ENCODE data around the gene NF1.
"Not testable (repeated sequence)": the region's sequence is repeated elsewhere in the genome, so short reads cannot be mapped to it uniquely, and the experiment has no call there.

Gene NF1, protein sequence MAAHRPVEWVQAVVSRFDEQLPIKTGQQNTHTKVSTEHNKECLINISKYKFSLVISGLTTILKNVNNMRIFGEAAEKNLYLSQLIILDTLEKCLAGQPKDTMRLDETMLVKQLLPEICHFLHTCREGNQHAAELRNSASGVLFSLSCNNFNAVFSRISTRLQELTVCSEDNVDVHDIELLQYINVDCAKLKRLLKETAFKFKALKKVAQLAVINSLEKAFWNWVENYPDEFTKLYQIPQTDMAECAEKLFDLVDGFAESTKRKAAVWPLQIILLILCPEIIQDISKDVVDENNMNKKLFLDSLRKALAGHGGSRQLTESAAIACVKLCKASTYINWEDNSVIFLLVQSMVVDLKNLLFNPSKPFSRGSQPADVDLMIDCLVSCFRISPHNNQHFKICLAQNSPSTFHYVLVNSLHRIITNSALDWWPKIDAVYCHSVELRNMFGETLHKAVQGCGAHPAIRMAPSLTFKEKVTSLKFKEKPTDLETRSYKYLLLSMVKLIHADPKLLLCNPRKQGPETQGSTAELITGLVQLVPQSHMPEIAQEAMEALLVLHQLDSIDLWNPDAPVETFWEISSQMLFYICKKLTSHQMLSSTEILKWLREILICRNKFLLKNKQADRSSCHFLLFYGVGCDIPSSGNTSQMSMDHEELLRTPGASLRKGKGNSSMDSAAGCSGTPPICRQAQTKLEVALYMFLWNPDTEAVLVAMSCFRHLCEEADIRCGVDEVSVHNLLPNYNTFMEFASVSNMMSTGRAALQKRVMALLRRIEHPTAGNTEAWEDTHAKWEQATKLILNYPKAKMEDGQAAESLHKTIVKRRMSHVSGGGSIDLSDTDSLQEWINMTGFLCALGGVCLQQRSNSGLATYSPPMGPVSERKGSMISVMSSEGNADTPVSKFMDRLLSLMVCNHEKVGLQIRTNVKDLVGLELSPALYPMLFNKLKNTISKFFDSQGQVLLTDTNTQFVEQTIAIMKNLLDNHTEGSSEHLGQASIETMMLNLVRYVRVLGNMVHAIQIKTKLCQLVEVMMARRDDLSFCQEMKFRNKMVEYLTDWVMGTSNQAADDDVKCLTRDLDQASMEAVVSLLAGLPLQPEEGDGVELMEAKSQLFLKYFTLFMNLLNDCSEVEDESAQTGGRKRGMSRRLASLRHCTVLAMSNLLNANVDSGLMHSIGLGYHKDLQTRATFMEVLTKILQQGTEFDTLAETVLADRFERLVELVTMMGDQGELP (N-terminal part only)

DNA sequence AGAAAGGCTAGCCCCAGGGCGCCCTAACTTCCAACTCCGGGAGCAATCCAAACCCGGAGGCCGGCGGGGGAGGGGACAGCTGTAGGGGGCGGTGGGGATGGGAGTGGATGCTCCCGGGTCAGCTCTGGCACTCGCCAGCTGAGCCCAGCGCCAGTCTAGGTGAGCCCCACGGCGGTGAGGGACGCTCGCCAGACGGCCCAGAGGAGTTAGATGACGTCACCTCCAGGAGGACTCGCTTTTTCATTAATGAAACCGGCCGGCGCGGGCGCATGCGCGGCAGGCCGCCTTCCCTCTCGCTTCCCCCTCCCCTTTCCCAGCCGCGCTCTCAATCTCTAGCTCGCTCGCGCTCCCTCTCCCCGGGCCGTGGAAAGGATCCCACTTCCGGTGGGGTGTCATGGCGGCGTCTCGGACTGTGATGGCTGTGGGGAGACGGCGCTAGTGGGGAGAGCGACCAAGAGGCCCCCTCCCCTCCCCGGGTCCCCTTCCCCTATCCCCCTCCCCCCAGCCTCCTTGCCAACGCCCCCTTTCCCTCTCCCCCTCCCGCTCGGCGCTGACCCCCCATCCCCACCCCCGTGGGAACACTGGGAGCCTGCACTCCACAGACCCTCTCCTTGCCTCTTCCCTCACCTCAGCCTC is at the start of gene NF1:
Gene NF1 (plus strand): TSS at position 378 of the 636 bp plus-strand sequence. CDS start 333 bp downstream, outside the sequence.
- peak; percentile 100 for DNase-seq

DNA sequence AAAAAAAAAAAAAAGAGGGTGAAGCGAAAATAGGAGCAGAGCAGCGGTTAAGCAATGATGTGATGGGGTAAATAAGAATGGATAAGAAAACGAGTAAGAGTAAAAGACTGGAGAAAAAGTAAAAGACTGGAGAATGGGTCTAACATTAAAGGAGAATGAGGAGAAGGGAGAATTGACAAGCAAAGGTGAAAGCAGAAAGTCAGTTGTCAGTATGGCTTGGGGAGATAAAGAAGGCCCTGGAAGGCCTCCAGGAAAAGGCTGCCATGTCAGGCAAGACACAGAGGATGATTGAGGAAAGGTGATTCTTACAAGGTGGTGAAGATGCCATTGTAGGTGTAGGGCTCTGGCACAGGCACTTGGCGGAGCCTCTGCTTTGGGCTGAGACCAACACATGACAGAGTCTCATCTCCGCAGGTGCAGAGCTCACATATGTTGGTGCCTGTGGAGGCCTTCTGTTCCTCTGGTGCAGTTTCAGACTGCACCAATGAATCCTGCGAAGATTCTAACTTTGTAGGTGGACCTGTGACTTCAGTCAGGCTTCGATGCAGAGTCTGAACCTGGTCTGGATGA is 47.8 kb upstream of the NF1 start:
- DNase-seq = not testable (repeated sequence)

DNA sequence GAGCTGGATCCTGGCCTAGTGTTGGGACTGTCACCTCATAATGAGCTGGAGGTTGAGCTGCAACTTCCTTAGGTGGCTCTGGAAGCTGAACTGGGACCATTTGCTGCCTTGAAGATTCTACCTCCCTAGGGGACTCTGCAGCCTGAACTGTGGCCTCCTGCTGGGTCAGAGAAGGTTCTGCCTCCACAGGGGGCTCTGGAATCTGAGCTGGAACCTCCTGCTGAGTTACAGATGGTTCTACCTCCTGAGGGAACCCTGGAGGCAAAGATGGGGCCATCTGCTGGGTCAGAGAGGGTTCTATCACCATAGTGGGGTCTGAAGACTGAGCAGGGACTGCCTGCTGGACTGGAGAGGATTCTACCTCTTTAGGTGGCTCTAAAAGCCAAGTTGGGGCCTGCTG is 46.6 kb upstream of the NF1 start:
- DNase-seq = no peak

DNA sequence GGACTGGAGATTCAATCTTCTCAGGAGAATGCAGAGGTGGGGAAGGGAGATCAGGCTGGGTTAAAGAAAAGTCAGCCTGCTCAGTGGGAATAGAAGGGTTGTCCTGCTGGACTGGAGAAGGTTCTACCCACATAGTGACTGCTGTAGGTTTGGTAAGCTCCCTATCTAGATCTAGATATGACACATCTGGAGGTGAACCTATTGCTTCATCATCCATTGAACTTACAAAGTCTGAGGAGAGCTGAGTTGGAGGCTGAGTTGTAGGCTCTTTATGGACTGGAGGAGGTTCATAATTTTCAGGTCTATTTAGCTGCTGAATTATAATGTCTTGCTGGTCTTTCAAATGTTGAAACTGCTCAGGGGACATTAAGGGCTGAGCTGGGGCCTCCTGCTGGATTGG is 46.0 kb upstream of the NF1 start:
- DNase-seq = no peak

DNA sequence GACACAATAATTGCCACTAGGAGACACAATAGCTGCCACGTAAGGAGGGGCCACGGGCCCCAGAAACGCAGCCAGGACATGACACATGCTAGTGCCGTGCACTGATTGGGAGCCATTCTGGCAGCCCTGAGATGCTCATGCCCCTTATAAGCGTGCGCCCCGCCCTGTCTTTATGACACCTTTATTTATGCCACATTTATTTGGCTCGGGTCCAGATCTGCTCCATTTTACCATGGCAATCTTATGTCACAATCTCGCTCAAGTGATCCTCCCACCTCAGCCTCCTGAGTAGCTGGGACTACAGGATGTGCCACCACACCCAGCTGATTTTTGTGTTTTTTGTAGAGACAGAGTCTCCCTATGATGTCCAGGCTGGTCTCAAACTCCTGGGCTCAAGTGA is 43.8 kb upstream of the NF1 start:
- no peak for DNase-seq

DNA sequence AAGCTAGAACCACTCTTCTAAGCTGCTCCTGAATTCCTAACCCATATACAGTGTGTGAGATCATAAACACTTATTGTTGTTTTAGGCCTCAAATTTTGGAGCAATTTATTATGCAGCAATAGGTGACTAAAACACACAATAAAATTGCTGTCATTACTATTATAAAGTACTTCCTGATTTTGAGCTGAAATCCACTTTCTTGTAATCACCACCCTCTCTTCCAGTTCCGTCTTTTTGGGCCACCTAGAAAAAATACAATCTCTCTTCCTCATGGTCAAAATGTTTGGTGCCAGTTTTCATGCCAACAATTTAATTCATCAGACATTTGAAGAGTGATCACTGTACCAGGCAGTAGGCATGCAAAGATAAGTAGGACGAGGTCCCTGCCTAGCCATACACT is 43.3 kb upstream of the NF1 start:
- DNase-seq = no peak

DNA sequence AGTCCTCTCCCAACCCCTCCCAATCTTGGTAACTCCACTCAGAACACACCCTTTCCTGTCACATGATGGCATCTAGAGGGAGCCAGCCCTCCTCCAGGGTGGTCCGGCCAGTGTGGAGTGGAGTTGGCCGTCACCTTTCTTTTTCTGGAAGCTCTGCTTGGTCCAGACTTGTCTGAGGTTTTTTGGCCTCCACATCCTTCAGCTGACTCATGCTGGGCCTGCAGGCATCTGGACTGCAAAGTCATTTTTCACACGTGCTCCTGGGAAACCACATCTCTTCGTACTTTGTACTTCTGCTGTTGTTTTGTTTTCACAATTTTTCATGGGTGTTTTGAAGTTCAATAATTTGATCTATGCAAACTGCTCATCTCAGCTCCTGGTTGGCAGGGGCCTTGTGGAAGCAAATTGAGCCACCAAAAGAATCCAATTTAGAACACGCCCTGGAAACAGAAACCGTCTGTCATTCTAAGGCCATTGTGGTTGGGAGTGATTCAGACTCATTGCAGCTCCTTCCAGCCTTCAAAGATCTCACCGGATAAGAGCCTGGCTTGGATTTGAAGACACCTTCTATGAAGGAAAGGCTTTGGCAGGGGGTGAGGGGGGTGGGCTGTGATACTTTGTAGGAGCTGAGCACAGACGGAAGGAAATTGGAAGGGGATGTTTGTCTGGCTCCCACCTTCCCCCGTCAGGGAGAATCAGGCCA is 42.4 kb upstream of the NF1 start:
- no peak for DNase-seq

DNA sequence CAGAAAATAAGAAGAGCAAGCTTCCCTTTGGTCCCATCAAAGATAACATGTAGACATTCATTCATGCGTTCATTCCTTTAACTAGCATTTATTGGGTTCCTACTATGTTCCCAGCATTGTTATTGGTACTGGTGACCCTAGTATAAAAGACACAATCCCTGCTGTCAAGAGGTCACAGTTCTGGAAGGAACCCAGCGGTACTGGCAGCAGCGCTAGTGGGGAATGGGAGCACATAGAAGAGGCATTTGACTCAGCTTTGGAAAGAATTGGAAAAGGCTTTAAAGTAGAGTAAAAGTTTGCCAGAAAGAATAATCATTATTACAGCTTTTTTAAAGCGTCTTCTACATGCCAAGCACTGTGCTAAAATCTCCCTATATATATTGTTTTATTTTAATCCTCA is 41.7 kb upstream of the NF1 start:
- DNase-seq = no peak

DNA sequence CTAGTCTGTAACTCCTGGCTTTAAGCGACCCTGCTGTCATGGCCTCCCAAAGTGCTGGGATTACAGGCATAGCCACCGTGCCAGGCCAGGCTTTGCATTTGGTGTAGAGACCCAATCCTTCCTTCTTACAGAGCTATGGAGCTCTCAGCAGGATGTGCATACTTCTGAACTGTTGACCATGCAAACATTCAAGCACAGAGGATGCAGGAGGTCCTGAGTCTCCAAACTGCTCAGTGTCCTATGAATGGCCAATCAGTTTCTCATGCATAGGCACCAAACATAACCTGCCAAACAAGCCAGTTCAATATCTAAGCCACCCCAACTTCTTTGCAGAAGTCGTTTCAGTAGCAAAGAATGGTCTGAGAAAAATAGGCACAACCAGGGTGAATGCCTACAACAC is 40.0 kb upstream of the NF1 start:
- DNase-seq = no peak

DNA sequence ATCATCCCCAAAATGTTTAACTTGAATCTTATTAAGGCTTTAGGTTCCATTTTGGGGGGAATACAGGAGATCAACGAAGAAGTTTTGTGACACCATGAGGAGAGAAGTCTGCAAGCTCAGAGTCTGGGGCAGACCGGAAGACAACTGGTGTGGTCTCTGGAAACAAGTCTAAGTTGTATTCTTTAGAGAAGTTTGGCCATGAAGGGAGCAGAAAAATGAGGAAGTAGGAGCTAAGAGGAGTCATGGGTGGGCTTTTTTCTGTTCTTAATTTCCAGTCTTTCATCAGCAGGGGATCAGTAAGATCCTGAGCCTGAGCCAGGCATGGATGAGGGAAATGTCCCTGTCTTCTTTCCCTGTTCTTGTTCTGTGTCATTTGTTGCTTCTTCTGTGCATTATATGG is 35.8 kb upstream of the NF1 start:
- no peak for DNase-seq

DNA sequence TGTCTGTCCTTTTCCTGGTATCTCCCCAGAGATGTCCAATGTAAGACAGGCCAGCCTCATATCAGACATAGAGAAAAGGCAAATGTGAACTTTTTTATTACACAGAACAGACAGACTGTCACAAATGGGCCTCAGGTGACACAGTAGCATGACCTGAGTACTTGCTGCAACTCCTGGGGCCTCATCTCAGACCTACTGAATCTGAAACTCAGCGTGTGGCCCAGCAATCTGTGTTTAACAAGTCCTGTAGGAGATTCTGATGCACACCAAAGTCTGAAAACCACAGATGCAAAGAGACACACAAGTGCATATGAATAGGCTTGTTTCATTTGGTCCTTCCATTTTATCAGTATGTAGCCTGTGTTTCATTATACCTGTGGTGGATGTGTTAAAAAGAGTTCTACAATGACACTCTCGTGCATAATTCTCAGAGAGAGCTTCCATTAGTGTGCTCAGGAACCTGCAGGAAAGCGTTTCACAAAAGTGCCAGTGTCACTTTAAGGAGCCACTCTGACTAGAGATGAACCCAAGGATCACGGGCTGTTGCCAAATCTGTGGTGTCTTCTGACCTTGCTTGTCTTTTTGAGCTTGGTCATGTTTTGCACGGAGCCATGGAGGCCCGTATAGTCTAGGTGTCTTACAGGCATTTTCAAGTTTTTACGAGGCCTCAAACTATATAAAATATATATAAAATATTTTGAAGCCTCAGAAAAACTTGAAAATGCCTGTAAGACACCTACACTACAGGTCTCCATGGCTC is 33.8 kb upstream of the NF1 start:
- DNase-seq = no peak

DNA sequence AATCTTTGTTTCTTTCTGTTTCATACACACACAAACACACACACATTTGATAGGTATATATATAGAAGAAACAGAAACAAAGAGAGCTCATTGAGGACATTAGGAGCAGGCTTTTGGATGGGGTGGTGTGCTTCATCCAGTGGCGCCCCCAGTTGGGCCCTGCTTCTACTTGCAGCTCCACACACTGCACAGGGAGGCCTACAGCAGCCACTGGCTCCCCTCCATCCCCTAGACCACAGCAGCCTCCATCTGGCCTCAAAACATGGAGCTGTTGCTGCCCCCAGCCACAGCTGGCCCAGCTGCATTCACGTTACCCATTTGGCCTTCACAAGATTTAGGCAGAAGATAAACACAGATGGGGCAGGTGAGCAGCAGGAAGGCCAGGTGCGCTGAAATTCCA is 33.1 kb upstream of the NF1 start:
- no peak for DNase-seq

DNA sequence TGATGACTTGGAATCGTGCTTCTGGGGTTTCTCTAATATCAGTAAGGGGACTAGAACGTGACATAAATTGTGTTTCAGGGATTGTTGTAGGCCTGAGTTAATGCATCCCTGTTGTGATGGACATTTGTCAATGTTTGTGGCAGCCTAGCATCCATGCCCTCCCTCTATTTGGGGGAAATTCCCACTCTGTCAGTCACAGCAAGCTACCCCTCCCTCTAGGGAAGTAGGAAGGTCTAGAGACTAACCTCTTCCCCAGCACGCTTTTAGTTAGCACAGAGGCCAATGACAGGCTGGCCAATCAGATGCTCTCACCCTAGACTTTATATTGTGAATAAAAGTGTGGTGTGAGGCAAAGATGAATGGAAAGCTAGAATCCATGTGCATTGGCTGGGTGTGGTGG is 32.4 kb upstream of the NF1 start:
- DNase-seq = no peak

DNA sequence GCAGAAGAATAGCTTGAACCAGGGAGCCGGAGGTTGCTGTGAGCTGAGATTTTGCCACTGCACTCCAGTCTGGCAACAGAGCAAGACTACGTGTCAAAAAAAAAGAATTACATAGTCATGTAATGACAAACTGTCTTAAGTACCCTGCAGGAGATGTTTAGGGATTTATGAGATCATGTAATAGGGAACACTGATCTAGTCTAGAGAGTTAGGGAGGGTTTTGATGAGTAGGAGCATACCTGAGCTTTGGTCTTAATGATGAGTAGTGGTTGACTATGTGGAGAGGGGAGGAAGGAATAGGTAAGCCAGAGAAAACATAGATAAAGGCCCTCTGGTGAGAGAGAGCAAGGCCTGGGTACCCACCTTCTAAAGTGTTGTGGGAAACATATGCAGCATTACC is 30.1 kb upstream of the NF1 start:
- no peak for DNase-seq

DNA sequence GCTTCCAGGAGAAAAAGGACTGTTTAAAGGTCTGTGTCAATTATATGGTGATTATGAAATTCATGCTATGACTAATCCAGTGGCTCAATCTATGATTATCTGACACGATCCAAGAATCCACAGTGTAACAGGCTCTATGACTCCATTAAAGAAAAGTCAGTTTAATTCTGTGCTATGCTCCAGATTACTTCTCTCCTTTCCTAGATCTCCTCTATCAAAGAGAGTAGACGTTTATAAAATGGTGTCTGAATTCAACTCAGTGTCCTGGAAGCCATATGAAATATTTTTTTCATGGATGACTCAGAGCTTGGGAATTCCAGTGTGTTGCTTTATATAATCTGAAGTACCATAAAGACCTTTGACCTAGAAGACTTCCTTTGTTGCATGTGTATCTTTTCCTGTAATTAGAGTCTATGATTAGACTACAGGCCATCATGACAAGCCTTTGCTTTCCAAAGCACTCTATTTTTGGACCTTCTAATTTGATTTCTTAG is 27.0 kb upstream of the NF1 start:
- no peak for DNase-seq

DNA sequence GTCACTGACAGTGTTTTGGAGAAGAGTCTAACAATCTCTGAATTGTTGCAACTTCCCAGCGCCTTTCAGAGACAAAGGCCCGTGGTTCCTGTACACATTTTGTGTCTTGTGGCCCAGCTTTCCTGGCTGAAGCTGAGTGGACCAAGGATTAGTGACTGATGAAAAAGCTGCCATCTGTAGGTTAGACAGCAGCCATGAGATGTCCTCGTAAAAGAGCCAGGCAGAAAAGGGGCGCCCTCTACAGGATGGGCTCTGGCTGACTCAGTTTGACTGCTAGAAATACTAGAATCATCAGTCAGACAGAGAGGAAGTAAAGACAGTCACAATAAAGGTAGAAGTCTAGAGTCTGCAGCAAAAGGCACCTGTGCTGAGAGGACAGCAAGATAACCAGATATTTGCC is 26.5 kb upstream of the NF1 start:
- peak; percentile 23 to 66 for DNase-seq

DNA sequence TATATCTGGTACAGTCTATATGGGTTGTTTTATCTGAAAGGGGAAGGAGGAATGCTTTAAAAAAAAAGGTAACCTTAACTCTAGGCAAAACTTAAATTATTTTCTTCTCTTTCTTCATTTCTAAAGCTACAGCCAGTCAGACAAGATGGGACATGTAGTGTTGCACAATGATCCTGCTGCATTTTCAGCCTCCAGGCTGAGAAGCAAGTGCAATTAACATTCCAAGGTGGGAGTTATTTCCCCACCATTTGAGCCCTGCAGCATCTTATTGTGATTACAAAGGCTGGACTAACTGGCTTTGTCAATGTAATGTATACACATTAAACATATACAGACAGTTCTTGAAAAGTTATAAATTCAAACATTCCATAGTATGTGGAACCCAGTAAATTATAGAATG is 22.6 kb upstream of the NF1 start:
- DNase-seq = no peak

DNA sequence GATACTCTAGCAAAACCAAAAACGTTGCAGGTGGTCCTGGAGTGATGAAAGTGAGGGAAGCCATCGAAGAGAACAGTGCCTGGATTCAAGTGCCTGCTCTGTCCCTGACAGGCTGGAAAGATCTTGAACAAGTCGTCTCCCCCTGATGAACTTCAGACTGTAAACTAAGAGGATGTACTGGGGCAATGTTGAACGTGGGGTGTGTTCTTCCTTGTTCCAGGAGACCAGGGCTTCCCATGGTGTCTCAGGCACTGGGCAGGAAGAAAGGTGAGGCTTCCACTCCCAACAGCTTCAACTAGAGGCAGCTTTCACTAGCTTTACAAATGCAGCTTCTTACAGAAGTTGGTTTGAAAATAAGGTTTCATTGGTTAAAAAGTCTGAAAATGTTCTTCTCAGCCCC is 21.4 kb upstream of the NF1 start:
- DNase-seq = no peak

DNA sequence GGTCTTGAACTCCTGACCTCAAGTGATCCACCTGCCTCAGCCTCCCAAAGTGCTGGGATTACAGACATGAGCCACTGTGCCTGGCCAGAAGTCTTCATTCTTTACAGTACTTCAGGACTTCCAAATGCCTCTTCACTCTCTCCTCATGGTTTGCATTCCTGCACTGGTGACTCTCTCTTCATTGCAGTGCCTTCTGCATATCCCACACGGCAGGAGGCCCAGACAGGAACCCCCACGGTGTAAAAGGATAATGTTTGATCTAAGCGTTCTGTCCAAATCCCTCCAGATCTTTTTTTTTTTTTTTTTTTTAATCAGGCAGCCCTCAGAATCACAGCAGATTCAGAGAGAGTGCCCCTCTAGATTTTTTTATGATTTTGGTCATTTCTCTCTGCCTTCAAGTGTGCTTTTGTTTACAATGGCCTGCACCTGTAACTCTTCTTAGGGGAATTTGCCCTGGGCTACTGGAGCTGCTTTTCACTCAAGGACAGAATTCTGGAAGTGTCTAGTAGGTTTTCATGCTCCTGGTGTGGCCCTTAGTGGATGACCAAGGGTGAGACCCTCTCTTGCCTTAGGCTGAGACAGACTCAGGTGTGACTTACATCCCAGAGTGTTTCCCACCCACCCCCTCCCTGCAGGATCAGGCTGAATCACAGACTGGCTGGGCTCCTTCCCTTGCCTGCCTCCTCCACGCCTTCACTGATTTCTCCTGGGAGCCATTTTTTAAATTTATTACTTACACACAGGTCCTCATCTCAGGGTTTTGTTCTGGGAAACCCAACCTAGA is 19.8 kb upstream of the NF1 start:
- no peak for DNase-seq

DNA sequence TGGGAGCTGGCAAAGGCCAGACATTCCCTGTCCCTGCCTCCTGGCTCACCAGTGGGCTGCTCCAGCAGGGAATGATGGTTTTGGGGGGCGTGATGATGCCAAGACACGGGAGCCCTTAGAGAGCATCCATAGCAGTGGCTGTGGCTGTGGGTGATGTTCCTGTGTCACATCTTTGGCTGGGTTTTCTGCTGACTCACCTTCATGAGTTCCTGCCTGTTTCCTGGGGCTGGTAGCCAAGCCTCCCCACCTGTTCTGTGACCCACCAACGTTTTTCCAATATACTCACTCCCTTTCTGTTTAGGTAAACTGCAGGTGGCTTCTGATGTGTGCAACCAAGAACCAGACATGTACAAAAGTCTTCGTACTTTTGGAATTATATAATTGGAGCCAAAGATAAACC is 16.5 kb upstream of the NF1 start:
- DNase-seq = no peak

Measured in NCI-H524 (cell line).